OCI-LY1 (cell line): ENCODE measurements around the gene STX8.
"Not testable (repeated sequence)": the region's sequence is repeated elsewhere in the genome, so short reads cannot be mapped to it uniquely, and the experiment has no call there.

Experiments
- H2AFZ ChIP-seq: fragments of 200-600 bp; sonication (generic), shearing (Covaris generic); 2 replicates; pipeline ENCODE4 v1.6.0; 2014; ENCODE audit warnings: antibody characterized with exemption, mild to moderate bottlenecking, low read length
- H3F3A ChIP-seq: fragments of 200-600 bp; sonication (generic), shearing (Covaris generic); 2 replicates; pipeline ENCODE4 v1.6.0; 2014; ENCODE audit warnings: mild to moderate bottlenecking, antibody characterized with exemption, low read length, moderate library complexity; ENCODE audit not compliant: insufficient read depth
- H3K27ac ChIP-seq: fragments of 200-600 bp; sonication (generic); 2 replicates; pipeline ENCODE4 v1.5.1; 2014; ENCODE audit warnings: low read length, mixed run types, mild to moderate bottlenecking, low read depth; ENCODE audit not compliant: poor library complexity, severe bottlenecking
- H3K27me3 ChIP-seq: fragments of 200-600 bp; sonication (generic); 2 replicates; pipeline ENCODE4 v1.6.0; 2014; ENCODE audit warnings: antibody characterized with exemption, mild to moderate bottlenecking, low read length, moderate library complexity; ENCODE audit not compliant: insufficient read depth
- H3K36me3 ChIP-seq: fragments of 200-600 bp; sonication (generic); 2 replicates; pipeline ENCODE4 v1.6.1; 2014; ENCODE audit warnings: mild to moderate bottlenecking, antibody characterized with exemption, low read length, moderate library complexity, mixed read lengths; ENCODE audit not compliant: insufficient read depth
- H3K4me1 ChIP-seq: fragments of 200-600 bp; sonication (generic); 2 replicates; pipeline ENCODE4 v1.5.1; 2014; ENCODE audit warnings: mild to moderate bottlenecking, low read length, moderate library complexity; ENCODE audit not compliant: insufficient read depth, severe bottlenecking
- H3K4me2 ChIP-seq: fragments of 200-600 bp; sonication (generic), shearing (Covaris generic); 2 replicates; pipeline ENCODE4 v1.6.1; 2014; ENCODE audit warnings: low read length
- H3K4me3 ChIP-seq: fragments of 200-600 bp; sonication (generic); 2 replicates; pipeline ENCODE4 v1.5.1; 2014; ENCODE audit warnings: low read length, low read depth, mild to moderate bottlenecking, mixed read lengths; ENCODE audit not compliant: poor library complexity, severe bottlenecking
- H3K79me2 ChIP-seq: fragments of 200-600 bp; shearing (Covaris generic); 2 replicates; pipeline ENCODE4 v1.6.1; 2016; ENCODE audit warnings: mixed run types, low read length, mixed read lengths; ENCODE audit not compliant: insufficient read depth
- H3K9ac ChIP-seq: fragments of 200-600 bp; sonication (generic), shearing (Covaris generic); 2 replicates; pipeline ENCODE4 v1.6.1; 2014; ENCODE audit warnings: mild to moderate bottlenecking, low read length, mixed read lengths
- H3K9me2 ChIP-seq: fragments of 200-600 bp; sonication (generic), shearing (Covaris generic); 2 replicates; pipeline ENCODE4 v1.6.1; 2014; ENCODE audit warnings: low read depth, mild to moderate bottlenecking, low read length, mixed read lengths
- H3K9me3 ChIP-seq: fragments of 200-600 bp; shearing (Covaris generic); 2 replicates; pipeline ENCODE4 v1.6.1; 2014; ENCODE audit warnings: low read length, mixed read lengths
- H4K20me1 ChIP-seq: fragments of 200-600 bp; sonication (generic), shearing (Covaris generic); 2 replicates; pipeline ENCODE4 v1.6.0; 2016; ENCODE audit warnings: mild to moderate bottlenecking, low read length; ENCODE audit not compliant: insufficient read depth
- CTCF ChIP-seq: fragments of 200-600 bp; sonication (generic), shearing (Covaris generic); IDR thresholded peaks from 2 replicates; pipeline ENCODE4 v1.5.1; 2017; ENCODE audit warnings: mild to moderate bottlenecking, antibody characterized with exemption, low read length, moderate library complexity, mixed read lengths
- EZH2 ChIP-seq: fragments of 200-600 bp; sonication (generic), shearing (Covaris generic); IDR thresholded peaks from 2 replicates; pipeline ENCODE4 v1.8.0; 2017; ENCODE audit warnings: borderline replicate concordance, mixed run types, mild to moderate bottlenecking, antibody characterized with exemption, low read length, moderate library complexity, mixed read lengths

The STX8 gene

GRCh38 chr17:9342225-9342624, 233.4 kb downstream of the STX8 start:
- Histone ChIP-seq H3K27ac (no peak overlapping the region), H3K9me3 (no peaks in the 10 kb centered on the region), H3K79me2 (no peaks in the 10 kb centered on the region), H3K27me3 (no peaks in the 10 kb centered on the region), H4K20me1 (no peaks in the 10 kb centered on the region), H3K4me3 (no peak overlapping the region), H2AFZ (no peak overlapping the region), H3K9me2 (no peaks in the 10 kb centered on the region), H3K36me3 (no peaks in the 10 kb centered on the region), H3K4me2 (no peak overlapping the region), H3F3A (no peaks in the 10 kb centered on the region), H3K4me1 (no peaks in the 10 kb centered on the region), H3K9ac (no peak overlapping the region)
- no peak for TF ChIP-seq CTCF
- no peak for TF ChIP-seq EZH2

- H3K27ac ChIP-seq, result no peak overlapping the region
- TF ChIP-seq EZH2, result no peak
- TF ChIP-seq CTCF, result no peak
- no peaks in the 10 kb centered on the region for H3K4me1 ChIP-seq
- no peak overlapping the region for H2AFZ ChIP-seq
- H3K9me2 ChIP-seq, result no peaks in the 10 kb centered on the region
- no peak overlapping the region for H3K4me3 ChIP-seq
- H3K4me2 ChIP-seq, result no peak overlapping the region
- peaks cover 3% of the 10 kb centered on the region; the same call in 1 of the 2 replicates for H3K9me3 ChIP-seq
- no peaks in the 10 kb centered on the region for H3K36me3 ChIP-seq
- H3F3A ChIP-seq, result no peaks in the 10 kb centered on the region
- H4K20me1 ChIP-seq, result no peaks in the 10 kb centered on the region
- H3K79me2 ChIP-seq, result no peaks in the 10 kb centered on the region
- H3K9ac ChIP-seq, result no peak overlapping the region
- no peaks in the 10 kb centered on the region for H3K27me3 ChIP-seq
These were observed 235.7 kb downstream of the STX8 start for GRCh38 chr17:9339958-9340357.

GRCh38 chr17:9339482-9339881, 236.1 kb downstream of the STX8 start:
- not testable (repeated sequence) for H3K9me3 ChIP-seq, H4K20me1 ChIP-seq, H3K4me1 ChIP-seq, H3K36me3 ChIP-seq, H2AFZ ChIP-seq, H3F3A ChIP-seq, H3K27ac ChIP-seq, H3K9ac ChIP-seq, H3K4me3 ChIP-seq, H3K79me2 ChIP-seq, H3K4me2 ChIP-seq, H3K9me2 ChIP-seq, H3K27me3 ChIP-seq

GRCh38 chr17:9336817-9337216, 238.8 kb downstream of the STX8 start:
- Histone ChIP-seq H3K4me1 (no peaks in the 10 kb centered on the region), H3K27ac (no peak overlapping the region), H3K27me3 (no peaks in the 10 kb centered on the region), H3F3A (no peaks in the 10 kb centered on the region), H2AFZ (no peak overlapping the region), H3K9ac (no peak overlapping the region), H3K36me3 (no peaks in the 10 kb centered on the region), H4K20me1 (no peaks in the 10 kb centered on the region), H3K9me3 (peaks cover 3% of the 10 kb centered on the region; the same call in 1 of the 2 replicates), H3K9me2 (no peaks in the 10 kb centered on the region), H3K4me2 (no peak overlapping the region), H3K4me3 (no peak overlapping the region), H3K79me2 (no peaks in the 10 kb centered on the region)
- TF ChIP-seq CTCF (no peak), EZH2 (no peak)
